GM12878 (cell line): ENCODE results near the gene ACBD7. TPM values are rescaled to one million over a fixed set of nuclear protein-coding genes. Genes with fewer than 3 reads are reported as not detected.

Experiments
- ATAC-seq: fragments of 200-7000 bp; cut with Tn5 transposase; 3 replicates; pipeline ENCODE4 v1.9.1; 2020; ENCODE audit warnings: mild to moderate bottlenecking, moderate library complexity
- BruUV-seq: library from RNA; stranded (reverse); fragments of 400-500 nt; replicated peaks from 2 replicates; lab custom pipeline; 2021; lab: Mats Ljungman, UMichigan
- CTCF ChIA-PET: fragments of 300-600 bp; sonication (Branson Sonifier 250); formaldehyde crosslinking; extraction: SDS; loops from one replicate; lab custom pipeline; 2021; ENCODE audit warnings: inconsistent platforms; lab: Yijun Ruan, JAX
- POLR2A ChIA-PET: fragments of 350-600 bp; formaldehyde crosslinking; extraction: SDS; loops from one replicate; lab custom pipeline; 2021; ENCODE audit warnings: inconsistent platforms; lab: Charles Lee
- RAD21 ChIA-PET: fragments of 300-600 bp; sonication (Branson Sonifier 250); formaldehyde crosslinking; loops from one replicate; lab custom pipeline; 2023; ENCODE audit warnings: antibody characterized with exemption; ENCODE audit not compliant: unreplicated experiment; lab: Charles Lee
- SMC1A ChIA-PET: fragments of 300-600 bp; sonication (Branson Sonifier 250); formaldehyde crosslinking; loops from one replicate; lab custom pipeline; 2023; ENCODE audit not compliant: unreplicated experiment, uncharacterized antibody; lab: Charles Lee
- DNase-seq: peaks from one replicate; pipeline ENCODE4 v3.0.0-alpha.2; 2011; ENCODE audit warnings: low read depth, low spot score
- FAIRE-seq: peaks from 3 replicates; lab custom pipeline; 2011; peaks lifted over from hg19 to GRCh38; lab: Jason Lieb, UNC
- H2AFZ ChIP-seq: 2 replicates; pipeline ENCODE4 v1.6.0; 2011; ENCODE audit warnings: low read depth, low read length, control low read depth; ENCODE audit not compliant: control insufficient read depth
- H3K27ac ChIP-seq: 2 replicates; pipeline ENCODE4 v1.5.1; 2011; ENCODE audit warnings: control low read depth; ENCODE audit not compliant: control insufficient read depth, insufficient read depth
- H3K27me3 ChIP-seq, 2 experiments: replicated peaks in 1 of 2; 2 replicates each; pipeline versions ENCODE4 v1.6.0 to v1.6.1; 2011; ENCODE audit warnings: low read length in 1 of 2; ENCODE audit not compliant: control insufficient read depth in 2 of 2, insufficient read depth in 2 of 2
- H3K36me3 ChIP-seq, 2 experiments: 2 replicates each; pipeline ENCODE4 v1.5.1; 2011; ENCODE audit warnings: low read length in 1 of 2; ENCODE audit not compliant: control insufficient read depth in 2 of 2, insufficient read depth in 2 of 2
- H3K4me1 ChIP-seq: 2 replicates; pipeline ENCODE4 v1.6.1; 2011; ENCODE audit warnings: mild to moderate bottlenecking, low read length, moderate library complexity, mixed read lengths; ENCODE audit not compliant: control insufficient read depth, insufficient read depth
- H3K4me2 ChIP-seq: 2 replicates; pipeline ENCODE4 v1.6.0; 2011; ENCODE audit warnings: control low read depth; ENCODE audit not compliant: control insufficient read depth, insufficient read depth
- H3K4me3 ChIP-seq: fragments of 200-600 bp; sonication (generic); 2 replicates; pipeline ENCODE4 v1.5.1; 2016
- H3K79me2 ChIP-seq: 2 replicates; pipeline ENCODE4 v1.6.0; 2011; ENCODE audit warnings: low read length; ENCODE audit not compliant: control insufficient read depth, insufficient read depth
- H3K9ac ChIP-seq: 2 replicates; pipeline ENCODE4 v1.8.0; 2011; ENCODE audit warnings: low read length, control low read depth, mixed read lengths; ENCODE audit not compliant: control insufficient read depth, insufficient read depth
- H3K9me3 ChIP-seq: replicated peaks from 3 replicates; pipeline ENCODE4 v1.5.1; 2011; ENCODE audit warnings: mild to moderate bottlenecking, low read length; ENCODE audit not compliant: control insufficient read depth, insufficient read depth
- H4K20me1 ChIP-seq: 2 replicates; pipeline ENCODE4 v1.6.0; 2011; ENCODE audit not compliant: control insufficient read depth, insufficient read depth
- EED ChIP-seq: sonication (generic); IDR thresholded peaks from 2 replicates; pipeline ENCODE4 v1.6.1; 2016; ENCODE audit warnings: antibody characterized with exemption, low read depth
- ETV6 ChIP-seq, 2 experiments: fragments of 450-650 bp in 1 of 2; IDR thresholded peaks in 1 of 2; conservative IDR thresholded peaks in 1 of 2; 2 replicates each; pipeline ENCODE4 v1.6.1; 2014; ENCODE audit warnings: antibody characterized with exemption in 1 of 2, borderline replicate concordance in 1 of 2, low read depth in 1 of 2, mild to moderate bottlenecking in 1 of 2, moderate library complexity in 1 of 2
- JUNB ChIP-seq: IDR thresholded peaks from 2 replicates; pipeline ENCODE4 v1.6.1; 2016; ENCODE audit warnings: antibody characterized with exemption, mild to moderate bottlenecking
- NR2C1 ChIP-seq: fragments of 450-650 bp; IDR thresholded peaks from 2 replicates; pipeline ENCODE4 v1.6.1; 2017; ENCODE audit warnings: antibody characterized with exemption, mild to moderate bottlenecking, moderate library complexity
- PKNOX1 ChIP-seq: fragments of 450-650 bp; IDR thresholded peaks from 2 replicates; pipeline ENCODE4 v1.6.1; 2016; ENCODE audit warnings: mild to moderate bottlenecking
- POLR2AphosphoS2 ChIP-seq: IDR thresholded peaks from 2 replicates; pipeline ENCODE4 v1.6.1; 2011; ENCODE audit warnings: low read depth, mild to moderate bottlenecking, low read length, improper control_type of control experiment, moderate library complexity
- SIX5 ChIP-seq: IDR thresholded peaks from 2 replicates; pipeline ENCODE4 v1.6.1; 2011; ENCODE audit warnings: mild to moderate bottlenecking, low read depth, low read length, moderate library complexity; ENCODE audit not compliant: severe bottlenecking
- TBL1XR1 ChIP-seq: IDR thresholded peaks from 2 replicates; pipeline ENCODE4 v1.6.1; 2012; ENCODE audit warnings: low read depth, low read length, improper control_type of control experiment
- USF1 ChIP-seq: IDR thresholded peaks from 2 replicates; pipeline ENCODE4 v1.6.1; 2011; ENCODE audit warnings: borderline replicate concordance, low read depth, mild to moderate bottlenecking, moderate library complexity, mixed read lengths, low read length; ENCODE audit not compliant: insufficient read depth; ENCODE audit errors: extremely low read length
- ZNF384 ChIP-seq: IDR thresholded peaks from 2 replicates; pipeline ENCODE4 v1.6.1; 2012; ENCODE audit warnings: low read depth, mild to moderate bottlenecking, low read length, improper control_type of control experiment, borderline replicate concordance
- WGBS: methylation state at CpG from one replicate; pipeline ENCODE4 v1.1.6; 2016; ENCODE audit warnings: low lambda C conversion rate; ENCODE audit not compliant: insufficient replicate concordance, insufficient coverage; ENCODE audit errors: missing lambda C conversion rate; 5-methylcytosine and 5-hydroxymethylcytosine counted together
- in situ Hi-C: fragments of 300-500 bp; cut with MboI; formaldehyde crosslinking; loops from 9 replicates; pipeline ENCODE4 v1.14.3; 2018; ENCODE audit warnings: mixed read lengths
- intact Hi-C: fragments of 100-400 bp; cut with micrococcal nuclease; formaldehyde crosslinking; loops from one replicate; pipeline ENCODE4 v1.14.2; 2022; ENCODE audit not compliant: unreplicated experiment
- polyA plus RNA-seq, 11 experiments: library from polyadenylated mRNA; depleted of rRNA in 4 of 11; unstranded in 6 of 11; stranded (reverse) in 5 of 11; fragments of >200 nt; fragmentation: Nextera tagmentation in 4 of 11; fragmentation: Illumina TruSeq in 1 of 11; extraction: Ambion mirVana in 4 of 11; extraction: Trizol in 1 of 11; gene quantifications; 1 replicate in 1 of 11; 2 replicates in 10 of 11; pipeline versions ENCODE4 v1.2.1 to v1.2.3, GENCODE V29; 2011 to 2016; ENCODE audit warnings: inconsistent platforms in 2 of 11, missing spikeins in 2 of 11, low read depth in 1 of 11
- total RNA-seq, 4 experiments: library from RNA; depleted of rRNA in 3 of 4; stranded (reverse); fragments of >200 nt in 3 of 4; fragmentation: Illumina TruSeq in 1 of 4; extraction: Trizol in 1 of 4; gene quantifications; 2 replicates each; pipeline versions ENCODE4 v1.2.1 to v1.2.3, GENCODE V29; 2013 to 2021

The ACBD7 gene
- total and polyA plus RNA-seq, 10 of the 15 experiments (the other 5 are each of a cell fraction or from before 2014, with no cell fraction given): 0.04 to 0.74 (median 0.36) TPM

GRCh38 chr10:15045380-15045779 lies 43.2 kb downstream of the ACBD7 start:
- RAD21 ChIA-PET: no interaction called here
- SMC1A ChIA-PET: no interaction called here
- DNase-seq (no peak), FAIRE-seq (no peak), ATAC-seq (no peak)
- POLR2A ChIA-PET: no interaction called here
- no peaks in the 10 kb centered on the region for H3K36me3 ChIP-seq
- H3K79me2 ChIP-seq: no peaks in the 10 kb centered on the region
- TF ChIP-seq SIX5 (no peak), NR2C1 (no peak), JUNB (0 out of 2 replicates have a peak, but pooled peaks have one; percentile 19), EED (0 out of 2 replicates have a peak, but pooled peaks have one; percentile 22), USF1 (no peak), ETV6 (conservative IDR thresholded peaks at IDR 0.05 in 1 of 2, IDR thresholded peaks at IDR 0.05 in 1 of 2; ENCODE audit: borderline replicate concordance in 1 of 2, low read depth in 1 of 2) (no peak), PKNOX1 (no peak), POLR2AphosphoS2 (no peak), ZNF384 (no peak), TBL1XR1 (no peak)
- no peaks in the 10 kb centered on the region for H4K20me1 ChIP-seq
- H2AFZ ChIP-seq: no peak overlapping the region
- no TSS peak for BruUV-seq
- H3K27ac ChIP-seq: no peak overlapping the region
- no peaks in the 10 kb centered on the region for H3K9me3 ChIP-seq
- H3K9ac ChIP-seq: no peak overlapping the region
- H3K27me3 ChIP-seq: no peaks in the 10 kb centered on the region
- no peak overlapping the region for H3K4me2 ChIP-seq
- in situ Hi-C loops: no loop called here
- intact Hi-C loops: no loop called here
- WGBS: 0% methylated on average over 1 of the region's 1 CpG
- CTCF ChIA-PET: no interaction called here
- H3K4me1 ChIP-seq: no peaks in the 10 kb centered on the region; the same call in 1 of the 2 replicates
- H3K4me3 ChIP-seq: no peak overlapping the region
